Panc1 (cell line): ENCODE data around the gene SORL1.
"Not testable (repeated sequence)": the region's sequence is repeated elsewhere in the genome, so short reads cannot be mapped to it uniquely, and the experiment has no call there.

Source experiments
- TCF7L2 ChIP-seq: IDR thresholded peaks from 2 replicates; pipeline ENCODE4 v1.6.1; 2011; ENCODE audit warnings: mild to moderate bottlenecking, low read depth, low read length, inconsistent platforms
- TF ChIP-seq, protein P1 (sequence below): fragments of 450-650 bp; IDR thresholded peaks from 2 replicates; pipeline ENCODE4 v1.5.1; 2017; ENCODE audit warnings: mild to moderate bottlenecking

DNA sequence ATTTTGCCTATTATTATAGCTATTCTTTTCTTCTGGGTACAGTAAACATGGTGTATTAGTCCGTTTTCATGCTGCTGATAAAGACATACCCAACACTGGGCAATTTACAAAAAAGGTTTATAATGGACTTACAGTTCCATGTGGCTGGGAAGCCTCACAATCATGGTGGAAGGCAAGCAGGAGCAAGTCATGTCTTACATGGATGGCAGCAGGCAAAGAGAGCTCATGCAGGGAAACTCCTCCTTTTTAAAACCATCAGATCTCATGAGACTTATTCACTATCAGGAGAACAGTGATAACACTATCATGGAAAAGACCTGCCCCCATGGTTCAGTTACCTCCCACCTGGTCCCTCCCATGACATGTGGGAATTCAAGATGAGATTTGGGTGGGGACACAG is 54.1 kb downstream of the SORL1 start:
- TF ChIP-seq, protein P1, sequence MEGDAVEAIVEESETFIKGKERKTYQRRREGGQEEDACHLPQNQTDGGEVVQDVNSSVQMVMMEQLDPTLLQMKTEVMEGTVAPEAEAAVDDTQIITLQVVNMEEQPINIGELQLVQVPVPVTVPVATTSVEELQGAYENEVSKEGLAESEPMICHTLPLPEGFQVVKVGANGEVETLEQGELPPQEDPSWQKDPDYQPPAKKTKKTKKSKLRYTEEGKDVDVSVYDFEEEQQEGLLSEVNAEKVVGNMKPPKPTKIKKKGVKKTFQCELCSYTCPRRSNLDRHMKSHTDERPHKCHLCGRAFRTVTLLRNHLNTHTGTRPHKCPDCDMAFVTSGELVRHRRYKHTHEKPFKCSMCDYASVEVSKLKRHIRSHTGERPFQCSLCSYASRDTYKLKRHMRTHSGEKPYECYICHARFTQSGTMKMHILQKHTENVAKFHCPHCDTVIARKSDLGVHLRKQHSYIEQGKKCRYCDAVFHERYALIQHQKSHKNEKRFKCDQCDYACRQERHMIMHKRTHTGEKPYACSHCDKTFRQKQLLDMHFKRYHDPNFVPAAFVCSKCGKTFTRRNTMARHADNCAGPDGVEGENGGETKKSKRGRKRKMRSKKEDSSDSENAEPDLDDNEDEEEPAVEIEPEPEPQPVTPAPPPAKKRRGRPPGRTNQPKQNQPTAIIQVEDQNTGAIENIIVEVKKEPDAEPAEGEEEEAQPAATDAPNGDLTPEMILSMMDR, result not testable (repeated sequence)
- TF ChIP-seq TCF7L2, result not testable (repeated sequence)
